ENCODE data around the gene MPC1.

Gene MPC1

GRCh38 chr6:166360243-166361076 is 22.3 kb downstream of the MPC1 start:
- no peaks in the 10 kb centered on the region for H3K9me3 ChIP-seq
- no peak for TF ChIP-seq CTCF (IDR thresholded peaks at IDR 0.05; ENCODE audit: low read depth, low read length)
- DNase-seq, result peak; percentile 79
- peak overlapping the region; percentile 19; the same call in 1 of the 2 replicates for H3K4me3 ChIP-seq (ENCODE audit: low read depth, low read length)
- peaks cover 4% of the 10 kb centered on the region; the same call in 1 of the 2 replicates for H3K4me1 ChIP-seq
- H3K36me3 ChIP-seq, result 0 out of 2 replicates have a peak, but pooled peaks cover 4% of the 10 kb centered on the region
- H3K27me3 ChIP-seq, result no peaks in the 10 kb centered on the region

- H3K4me1 ChIP-seq, result no peaks in the 10 kb centered on the region
- TF ChIP-seq CTCF (IDR thresholded peaks at IDR 0.05; ENCODE audit: low read depth, low read length), result no peak
- H3K9me3 ChIP-seq, result no peaks in the 10 kb centered on the region
- DNase-seq, result no peak
- no peaks in the 10 kb centered on the region for H3K36me3 ChIP-seq
- no peak overlapping the region for H3K4me3 ChIP-seq (ENCODE audit: low read depth, low read length)
- H3K27me3 ChIP-seq, result no peaks in the 10 kb centered on the region
Observed at GRCh38 chr6:166355552-166355951, 27.2 kb downstream of the MPC1 start.

GRCh38 chr6:166354965-166355364 is 27.8 kb downstream of the MPC1 start:
- no peak for DNase-seq
- Histone ChIP-seq H3K36me3 (no peaks in the 10 kb centered on the region), H3K4me1 (no peaks in the 10 kb centered on the region), H3K4me3 (ENCODE audit: low read depth, low read length) (no peak overlapping the region), H3K27me3 (no peaks in the 10 kb centered on the region), H3K9me3 (no peaks in the 10 kb centered on the region)
- TF ChIP-seq CTCF (IDR thresholded peaks at IDR 0.05; ENCODE audit: low read depth, low read length), result no peak

GRCh38 chr6:166354143-166354542 is 28.6 kb downstream of the MPC1 start:
- Histone ChIP-seq H3K4me1 (no peaks in the 10 kb centered on the region), H3K4me3 (ENCODE audit: low read depth, low read length) (no peak overlapping the region), H3K9me3 (no peaks in the 10 kb centered on the region), H3K36me3 (no peaks in the 10 kb centered on the region), H3K27me3 (no peaks in the 10 kb centered on the region)
- TF ChIP-seq CTCF (IDR thresholded peaks at IDR 0.05; ENCODE audit: low read depth, low read length), result no peak
- no peak for DNase-seq

GRCh38 chr6:166353507-166353906 is 29.2 kb downstream of the MPC1 start:
- H3K4me1 ChIP-seq, result no peaks in the 10 kb centered on the region
- H3K9me3 ChIP-seq, result no peaks in the 10 kb centered on the region
- TF ChIP-seq CTCF (IDR thresholded peaks at IDR 0.05; ENCODE audit: low read depth, low read length), result no peak
- no peak for DNase-seq
- H3K27me3 ChIP-seq, result no peaks in the 10 kb centered on the region
- no peak overlapping the region for H3K4me3 ChIP-seq (ENCODE audit: low read depth, low read length)
- H3K36me3 ChIP-seq, result no peaks in the 10 kb centered on the region

GRCh38 chr6:166352923-166353322 is 29.8 kb downstream of the MPC1 start:
- H3K27me3 ChIP-seq, result no peaks in the 10 kb centered on the region

More at GRCh38 chr6:166352923-166353322, 29.8 kb downstream of the MPC1 start:
- DNase-seq, result no peak
- Histone ChIP-seq H3K4me3 (ENCODE audit: low read depth, low read length) (no peak overlapping the region), H3K4me1 (no peaks in the 10 kb centered on the region), H3K36me3 (no peaks in the 10 kb centered on the region), H3K9me3 (no peaks in the 10 kb centered on the region)
- no peak for TF ChIP-seq CTCF (IDR thresholded peaks at IDR 0.05; ENCODE audit: low read depth, low read length)

Measured in BE2C (cell line).